ENCODE data around the gene TBL1XR1. TPM values are rescaled to one million over a fixed set of nuclear protein-coding genes. Genes with fewer than 3 reads are reported as not detected.

TBL1XR1 gene
- total and polyA plus RNA-seq, 2 donors (not counting 3 experiments of a cell fraction or from before 2014, with no cell fraction given), result 26.9 to 146 TPM

DNA sequence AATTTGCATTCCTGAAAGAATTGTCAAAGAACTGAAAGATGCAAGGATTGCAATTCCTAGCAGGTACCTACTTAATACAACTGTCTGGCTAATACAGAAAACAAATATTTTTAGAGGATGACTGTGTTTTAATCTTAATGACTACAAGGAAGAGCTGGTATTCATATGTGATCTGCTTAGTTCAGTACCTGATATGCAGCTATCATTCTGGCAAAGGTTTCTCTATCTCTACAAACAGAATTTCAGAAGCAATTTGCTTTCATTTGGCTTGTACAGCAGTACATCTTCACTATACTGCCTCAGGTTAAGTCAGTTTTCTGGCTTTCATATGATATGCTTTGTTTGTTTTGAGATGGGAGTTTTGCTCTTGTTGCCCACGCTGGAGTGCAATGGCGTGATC is 51.3 kb downstream of the TBL1XR1 start:
- H4K20me1 ChIP-seq (replicated peaks; ENCODE audit: control insufficient read depth, extremely low read depth, insufficient read depth, low read length), result peaks cover 15% of the 10 kb centered on the region
- H3K9ac ChIP-seq (replicated peaks; ENCODE audit: extremely low read depth, insufficient read depth, low read length), result no peak overlapping the region
- peaks cover 6% of the 10 kb centered on the region for H3K4me1 ChIP-seq (ENCODE audit: control insufficient read depth, extremely low read depth, insufficient read depth, low read length)
- no peak for TF ChIP-seq MYC (IDR thresholded peaks at IDR 0.05; ENCODE audit: low read depth, low read length)
- TF ChIP-seq, protein P1, sequence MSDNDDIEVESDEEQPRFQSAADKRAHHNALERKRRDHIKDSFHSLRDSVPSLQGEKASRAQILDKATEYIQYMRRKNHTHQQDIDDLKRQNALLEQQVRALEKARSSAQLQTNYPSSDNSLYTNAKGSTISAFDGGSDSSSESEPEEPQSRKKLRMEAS (IDR thresholded peaks at IDR 0.05; ENCODE audit: insufficient read depth, insufficient read length), result no peak
- TF ChIP-seq POLR2AphosphoS5 (IDR thresholded peaks at IDR 0.05; ENCODE audit: insufficient read depth, low read depth, low read length), result no peak
- no peak for TF ChIP-seq EZH2 (IDR thresholded peaks at IDR 0.05; ENCODE audit: borderline replicate concordance, low read depth, low read length, severe bottlenecking)
- TF ChIP-seq FOS (IDR thresholded peaks at IDR 0.05; ENCODE audit: borderline replicate concordance, insufficient read depth, low read length), result no peak
- TF ChIP-seq, protein P2, sequence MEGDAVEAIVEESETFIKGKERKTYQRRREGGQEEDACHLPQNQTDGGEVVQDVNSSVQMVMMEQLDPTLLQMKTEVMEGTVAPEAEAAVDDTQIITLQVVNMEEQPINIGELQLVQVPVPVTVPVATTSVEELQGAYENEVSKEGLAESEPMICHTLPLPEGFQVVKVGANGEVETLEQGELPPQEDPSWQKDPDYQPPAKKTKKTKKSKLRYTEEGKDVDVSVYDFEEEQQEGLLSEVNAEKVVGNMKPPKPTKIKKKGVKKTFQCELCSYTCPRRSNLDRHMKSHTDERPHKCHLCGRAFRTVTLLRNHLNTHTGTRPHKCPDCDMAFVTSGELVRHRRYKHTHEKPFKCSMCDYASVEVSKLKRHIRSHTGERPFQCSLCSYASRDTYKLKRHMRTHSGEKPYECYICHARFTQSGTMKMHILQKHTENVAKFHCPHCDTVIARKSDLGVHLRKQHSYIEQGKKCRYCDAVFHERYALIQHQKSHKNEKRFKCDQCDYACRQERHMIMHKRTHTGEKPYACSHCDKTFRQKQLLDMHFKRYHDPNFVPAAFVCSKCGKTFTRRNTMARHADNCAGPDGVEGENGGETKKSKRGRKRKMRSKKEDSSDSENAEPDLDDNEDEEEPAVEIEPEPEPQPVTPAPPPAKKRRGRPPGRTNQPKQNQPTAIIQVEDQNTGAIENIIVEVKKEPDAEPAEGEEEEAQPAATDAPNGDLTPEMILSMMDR (IDR thresholded peaks at IDR 0.05; ENCODE audit: extremely low read depth in 1 of 2, insufficient read depth in 1 of 2, low read depth in 1 of 2, low read length in 2 of 2), result no peak
- no peak for TF ChIP-seq POLR2A (IDR thresholded peaks at IDR 0.05; ENCODE audit: low read depth, low read length)
- TF ChIP-seq JUN (IDR thresholded peaks at IDR 0.05; ENCODE audit: borderline replicate concordance, insufficient read depth, insufficient read length, low read depth), result no peak
- TF ChIP-seq GATA2 (IDR thresholded peaks at IDR 0.05; ENCODE audit: insufficient read depth, insufficient read length, low read depth, low read length), result no peak
- ChIA-PET POLR2A (no interaction called here), CTCF (interaction anchor here (1.2 kb wide), 1 partner anchor 94 kb away, joined by 3 read pairs; no protein-coding TSS in a partner anchor)
- peaks cover 0 to 3% of the 10 kb centered on the region in 2 experiments for H3K36me3 ChIP-seq (ENCODE audit: control insufficient read depth in 2 of 2, extremely low read depth in 1 of 2, insufficient read depth in 2 of 2, low read length in 2 of 2)
- BruUV-seq (replicated peaks), result no TSS peak
- H3K9me1 ChIP-seq (replicated peaks; ENCODE audit: control insufficient read depth, extremely low read depth, insufficient read depth, low read length), result no peaks in the 10 kb centered on the region
- no peaks in the 10 kb centered on the region for H3K9me3 ChIP-seq (replicated peaks; ENCODE audit: control insufficient read depth, insufficient read depth, low read length)
- no peaks in the 10 kb centered on the region for H3K27me3 ChIP-seq (ENCODE audit: control insufficient read depth in 2 of 2, insufficient read depth in 2 of 2, low read length in 2 of 2)
- H2AFZ ChIP-seq (ENCODE audit: low read depth, low read length), result no peak overlapping the region
- H3K4me3 ChIP-seq (replicated peaks in 1 of 3; ENCODE audit: insufficient read depth in 1 of 3, low read depth in 1 of 3, low read length in 3 of 3), result no peak overlapping the region
- no peak for FAIRE-seq
- peaks cover 97% of the 10 kb centered on the region for H3K79me2 ChIP-seq (ENCODE audit: control insufficient read depth, insufficient read depth, low read length)
- no peak for DNase-seq (ENCODE audit: low read depth, low spot score)
- dilution Hi-C loops (cut with MboI; ENCODE audit: extremely low pct_ligation_motif_present, low sequenced_read_pairs), result no loop called here
- no peak overlapping the region for H3K4me2 ChIP-seq (ENCODE audit: insufficient read depth, low read length)
- H3K27ac ChIP-seq (ENCODE audit: insufficient read depth, low read depth, low read length), result no peak overlapping the region
- intact Hi-C loops (cut with micrococcal nuclease), result loop anchor here (10.0 kb wide), 1 partner anchor 1239 kb away; no protein-coding TSS in a partner anchor

All from endothelial cell of umbilical vein (primary cell).